ENCODE measurements around the gene ZBTB7C.

ZBTB7C gene

DNA sequence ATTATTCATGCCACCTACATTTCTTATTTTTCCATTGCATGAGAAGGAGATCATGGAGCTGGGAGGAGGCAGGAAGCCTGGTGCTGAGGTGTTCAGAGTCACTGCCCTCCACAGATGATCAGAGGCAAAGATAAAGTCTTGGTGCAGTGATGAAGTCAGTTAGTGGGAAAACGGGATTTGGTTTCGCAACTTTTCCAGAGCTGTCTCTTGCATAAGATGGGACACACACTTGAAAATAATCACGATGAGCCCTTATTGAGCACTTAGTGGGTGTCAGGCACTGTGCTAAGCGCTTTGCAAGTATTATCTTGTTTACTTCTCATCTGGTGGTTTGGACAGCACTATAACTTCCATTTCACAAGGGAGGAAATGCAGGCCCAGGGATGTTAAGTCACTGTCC is 256.6 kb downstream of the ZBTB7C start:
- no peak overlapping the region for H3K4me2 ChIP-seq (ENCODE audit: low read length)
- H3K4me3 ChIP-seq (ENCODE audit: low read depth, low read length) = no peak overlapping the region
- H3K27me3 ChIP-seq (ENCODE audit: control insufficient read depth, insufficient read depth, low read length) = no peaks in the 10 kb centered on the region
- no peaks in the 10 kb centered on the region for H3K9me3 ChIP-seq (ENCODE audit: control insufficient read depth, low read length)
- TF ChIP-seq, protein P1, sequence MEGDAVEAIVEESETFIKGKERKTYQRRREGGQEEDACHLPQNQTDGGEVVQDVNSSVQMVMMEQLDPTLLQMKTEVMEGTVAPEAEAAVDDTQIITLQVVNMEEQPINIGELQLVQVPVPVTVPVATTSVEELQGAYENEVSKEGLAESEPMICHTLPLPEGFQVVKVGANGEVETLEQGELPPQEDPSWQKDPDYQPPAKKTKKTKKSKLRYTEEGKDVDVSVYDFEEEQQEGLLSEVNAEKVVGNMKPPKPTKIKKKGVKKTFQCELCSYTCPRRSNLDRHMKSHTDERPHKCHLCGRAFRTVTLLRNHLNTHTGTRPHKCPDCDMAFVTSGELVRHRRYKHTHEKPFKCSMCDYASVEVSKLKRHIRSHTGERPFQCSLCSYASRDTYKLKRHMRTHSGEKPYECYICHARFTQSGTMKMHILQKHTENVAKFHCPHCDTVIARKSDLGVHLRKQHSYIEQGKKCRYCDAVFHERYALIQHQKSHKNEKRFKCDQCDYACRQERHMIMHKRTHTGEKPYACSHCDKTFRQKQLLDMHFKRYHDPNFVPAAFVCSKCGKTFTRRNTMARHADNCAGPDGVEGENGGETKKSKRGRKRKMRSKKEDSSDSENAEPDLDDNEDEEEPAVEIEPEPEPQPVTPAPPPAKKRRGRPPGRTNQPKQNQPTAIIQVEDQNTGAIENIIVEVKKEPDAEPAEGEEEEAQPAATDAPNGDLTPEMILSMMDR (IDR thresholded peaks at IDR 0.05) = no peak
- peak overlapping the region; percentile 27 for H2AFZ ChIP-seq
- no peaks in the 10 kb centered on the region for H3K79me2 ChIP-seq
- H3K36me3 ChIP-seq (ENCODE audit: control insufficient read depth, insufficient read depth, low read length) = no peaks in the 10 kb centered on the region
- H3K4me1 ChIP-seq = peaks cover 31% of the 10 kb centered on the region
- H3K27ac ChIP-seq = peak overlapping the region; percentile 69
- no peak overlapping the region for H3K9ac ChIP-seq

DNA sequence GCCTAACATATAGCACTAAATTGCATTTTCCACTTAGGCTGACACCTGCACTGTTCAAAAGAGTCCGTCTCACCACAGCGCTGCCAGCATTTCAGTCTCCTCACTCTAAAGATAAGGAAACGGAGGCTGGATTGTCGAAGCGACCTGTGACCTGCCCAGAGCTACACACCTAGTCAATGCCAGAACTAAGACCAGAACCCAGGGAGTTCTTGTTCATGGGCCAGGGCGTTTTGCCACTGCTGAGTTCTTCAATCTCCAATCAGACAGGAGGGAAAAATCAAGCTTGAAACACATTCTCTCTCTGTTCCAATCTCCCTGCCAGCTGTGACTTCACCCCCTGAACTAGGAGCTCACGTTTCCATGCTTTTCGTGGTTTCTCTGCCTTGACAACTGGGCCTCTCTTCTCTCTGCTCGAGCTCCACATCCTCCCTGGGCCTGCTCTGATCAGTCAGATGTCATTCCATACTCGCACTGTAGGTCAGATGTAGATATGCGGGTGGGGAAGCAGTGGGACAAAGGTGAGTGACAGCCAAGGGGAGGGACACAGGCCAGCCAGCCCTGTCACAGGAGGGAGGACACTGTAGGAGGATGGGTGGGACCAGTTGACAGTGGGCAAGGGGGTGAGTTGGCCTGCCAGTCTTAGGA is 257.6 kb downstream of the ZBTB7C start:
- H3K9me3 ChIP-seq (ENCODE audit: control insufficient read depth, low read length) = no peaks in the 10 kb centered on the region
- no peak overlapping the region for H3K4me3 ChIP-seq (ENCODE audit: low read depth, low read length)
- H2AFZ ChIP-seq = peak overlapping the region; percentile 28
- H3K27me3 ChIP-seq (ENCODE audit: control insufficient read depth, insufficient read depth, low read length) = no peaks in the 10 kb centered on the region
- H3K36me3 ChIP-seq (ENCODE audit: control insufficient read depth, insufficient read depth, low read length) = no peaks in the 10 kb centered on the region
- H3K9ac ChIP-seq = no peak overlapping the region
- TF ChIP-seq, protein P1 (IDR thresholded peaks at IDR 0.05) = no peak
- H3K4me2 ChIP-seq (ENCODE audit: low read length) = no peak overlapping the region
- H3K4me1 ChIP-seq = peaks cover 31% of the 10 kb centered on the region
- no peaks in the 10 kb centered on the region for H3K79me2 ChIP-seq
- peak overlapping the region; percentile 69 for H3K27ac ChIP-seq

DNA sequence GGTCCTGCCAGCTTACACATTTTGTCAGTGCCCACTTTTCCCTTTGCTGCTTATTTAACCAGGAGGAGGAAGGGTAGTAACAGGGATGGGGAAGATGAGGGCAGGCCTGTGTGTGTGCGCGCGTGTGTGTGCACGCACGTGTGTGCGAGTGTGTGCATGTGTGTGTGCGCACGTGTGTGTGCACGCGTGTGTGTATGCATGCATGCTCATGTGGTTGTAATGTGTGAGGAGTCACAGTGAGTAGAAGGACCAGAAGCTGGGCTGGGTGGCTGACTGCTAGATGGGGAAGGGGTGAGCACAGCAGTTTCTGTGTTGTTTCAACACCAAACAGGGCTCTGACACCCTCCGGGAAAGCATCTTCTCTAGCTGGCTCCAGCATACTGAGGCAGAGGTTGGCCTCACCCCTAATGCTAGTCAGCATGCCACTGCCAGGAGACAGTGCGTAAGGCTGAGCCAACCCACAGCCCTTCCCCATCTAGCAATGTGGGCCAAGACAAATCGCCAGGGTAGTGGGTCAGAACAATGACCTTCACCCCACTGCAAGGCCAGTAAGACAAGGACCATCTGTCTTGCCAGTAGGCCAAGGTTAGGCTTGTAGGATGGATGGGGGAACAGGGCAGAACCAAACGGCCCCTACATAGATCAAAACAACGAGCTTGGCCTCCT is 260.0 kb downstream of the ZBTB7C start:
- H3K4me3 ChIP-seq (ENCODE audit: low read depth, low read length) = no peak overlapping the region
- H3K36me3 ChIP-seq (ENCODE audit: control insufficient read depth, insufficient read depth, low read length) = no peaks in the 10 kb centered on the region
- H3K27ac ChIP-seq = no peak overlapping the region
- TF ChIP-seq, protein P1 (IDR thresholded peaks at IDR 0.05) = no peak
- no peak overlapping the region for H3K9ac ChIP-seq
- H3K27me3 ChIP-seq (ENCODE audit: control insufficient read depth, insufficient read depth, low read length) = no peaks in the 10 kb centered on the region
- no peak overlapping the region for H3K4me2 ChIP-seq (ENCODE audit: low read length)
- H2AFZ ChIP-seq = no peak overlapping the region
- peaks cover 31% of the 10 kb centered on the region for H3K4me1 ChIP-seq
- no peaks in the 10 kb centered on the region for H3K79me2 ChIP-seq
- H3K9me3 ChIP-seq (ENCODE audit: control insufficient read depth, low read length) = no peaks in the 10 kb centered on the region

DNA sequence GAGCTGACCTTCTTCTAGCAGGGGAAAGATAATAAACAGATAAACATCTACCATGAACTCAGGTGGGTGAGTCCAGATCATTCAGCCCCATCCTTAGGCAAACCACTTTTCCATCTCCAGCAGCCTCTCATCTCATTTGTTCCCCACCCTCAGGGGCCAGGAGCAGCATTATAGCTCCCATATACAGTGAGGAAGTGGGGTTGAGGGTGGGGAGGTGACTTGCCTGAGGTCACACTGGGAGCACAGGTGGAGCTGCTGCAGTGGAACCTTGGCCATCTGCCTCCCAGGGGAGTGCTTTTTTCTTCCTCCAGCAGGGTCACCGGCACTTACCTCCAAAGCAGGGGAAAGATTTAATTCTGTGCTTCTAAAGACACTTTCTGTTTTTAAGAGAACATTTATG is 266.2 kb downstream of the ZBTB7C start:
- Histone ChIP-seq H3K27me3 (ENCODE audit: control insufficient read depth, insufficient read depth, low read length) (no peaks in the 10 kb centered on the region), H3K4me2 (ENCODE audit: low read length) (no peak overlapping the region), H3K4me1 (peaks cover 32% of the 10 kb centered on the region), H3K79me2 (no peaks in the 10 kb centered on the region), H3K36me3 (ENCODE audit: control insufficient read depth, insufficient read depth, low read length) (no peaks in the 10 kb centered on the region), H2AFZ (peak overlapping the region; percentile 21), H3K9me3 (ENCODE audit: control insufficient read depth, low read length) (no peaks in the 10 kb centered on the region), H3K4me3 (ENCODE audit: low read depth, low read length) (no peak overlapping the region), H3K9ac (no peak overlapping the region), H3K27ac (no peak overlapping the region)
- TF ChIP-seq, protein P1 (IDR thresholded peaks at IDR 0.05) = no peak

DNA sequence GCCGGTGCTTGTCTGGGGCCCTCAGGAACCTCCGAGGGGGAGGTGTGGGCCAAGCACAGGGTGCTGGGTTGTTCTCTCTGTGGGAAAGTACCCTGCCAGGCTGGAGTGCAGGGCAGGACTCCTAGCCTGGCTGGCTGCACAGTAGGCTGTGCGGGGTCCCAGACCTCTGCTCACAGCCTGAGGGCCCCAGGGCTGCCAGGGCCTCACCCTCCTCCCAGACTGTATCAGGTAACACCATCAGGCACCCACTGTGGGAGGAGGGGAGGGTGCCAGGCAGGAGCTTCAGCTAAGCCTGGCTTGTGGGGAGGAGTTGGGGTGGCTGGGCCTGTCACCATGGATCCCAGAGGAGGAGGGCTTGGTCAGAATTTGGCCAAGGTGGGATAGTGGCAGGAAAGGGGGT is 266.8 kb downstream of the ZBTB7C start:
- H3K36me3 ChIP-seq (ENCODE audit: control insufficient read depth, insufficient read depth, low read length) = no peaks in the 10 kb centered on the region
- H3K27ac ChIP-seq = no peak overlapping the region
- no peak overlapping the region for H3K4me2 ChIP-seq (ENCODE audit: low read length)
- H3K79me2 ChIP-seq = no peaks in the 10 kb centered on the region
- peak overlapping the region; percentile 21 for H2AFZ ChIP-seq
- TF ChIP-seq, protein P1 (IDR thresholded peaks at IDR 0.05) = no peak
- no peak overlapping the region for H3K4me3 ChIP-seq (ENCODE audit: low read depth, low read length)
- H3K9ac ChIP-seq = no peak overlapping the region
- no peaks in the 10 kb centered on the region for H3K9me3 ChIP-seq (ENCODE audit: control insufficient read depth, low read length)
- H3K4me1 ChIP-seq = peaks cover 32% of the 10 kb centered on the region
- H3K27me3 ChIP-seq (ENCODE audit: control insufficient read depth, insufficient read depth, low read length) = no peaks in the 10 kb centered on the region
